NCI-H2081 treated with DMSO at 0.1 percent for 48 hours (cell line): ENCODE measurements around the gene ZBTB9.

Experiments used
- DNase-seq: peaks from one replicate; lab custom pipeline; 2025; lab: John Stamatoyannopoulos, UW

ZBTB9 gene

DNA sequence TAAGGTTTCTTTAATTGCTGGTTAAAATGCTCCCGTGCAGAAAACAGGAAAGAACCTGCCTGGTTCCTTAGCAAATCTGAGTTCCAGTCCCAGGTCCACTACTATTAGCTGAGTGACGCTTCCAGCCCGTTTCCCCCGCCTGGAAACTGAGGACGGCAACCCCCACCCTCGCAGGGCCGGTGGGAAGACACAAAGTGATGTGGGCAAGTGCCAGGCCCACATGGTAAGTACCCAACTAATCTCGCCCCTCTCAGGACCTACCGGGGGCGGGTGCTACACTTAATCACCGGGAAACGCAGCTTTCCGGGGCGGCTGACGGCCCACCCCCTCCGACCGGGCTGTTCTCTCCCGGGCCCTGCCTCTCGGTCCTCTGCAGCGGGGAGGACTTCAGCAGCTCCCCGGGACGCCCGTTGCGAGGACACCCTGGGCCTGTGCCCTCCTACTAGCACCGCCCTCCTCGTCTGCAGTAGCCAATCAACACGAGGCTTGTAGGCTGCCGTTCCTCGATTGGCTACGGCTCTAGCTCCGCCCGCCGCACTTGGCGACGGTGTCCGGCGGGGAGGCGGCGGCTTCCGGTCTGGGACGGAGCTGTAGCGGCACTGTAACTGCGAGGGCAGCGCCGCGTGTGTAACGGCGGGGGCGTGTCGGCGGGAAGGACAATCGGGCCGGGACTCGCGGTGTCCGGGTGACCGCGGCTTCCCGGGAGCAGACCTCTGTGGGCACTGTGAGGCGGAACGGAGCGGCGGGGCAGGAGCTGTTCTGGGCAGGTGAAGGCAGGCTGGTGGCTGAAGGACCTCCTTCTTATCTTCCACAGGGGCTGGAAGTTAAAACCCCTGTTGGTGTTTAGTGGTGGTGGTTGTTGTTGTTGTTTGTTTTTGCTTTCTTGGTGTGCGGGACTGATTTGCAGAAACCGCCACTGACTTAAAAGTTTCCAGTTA is at the start of gene ZBTB9:
Gene ZBTB9 (plus strand): TSS at position 568 of the 938 bp plus-strand sequence. CDS start 525 bp downstream, outside the sequence.
- peak; percentile 80 for DNase-seq

- DNase-seq, result no peak
Observed at GRCh38 chr6:33404884-33405283, 49.5 kb upstream of the ZBTB9 start.

DNA sequence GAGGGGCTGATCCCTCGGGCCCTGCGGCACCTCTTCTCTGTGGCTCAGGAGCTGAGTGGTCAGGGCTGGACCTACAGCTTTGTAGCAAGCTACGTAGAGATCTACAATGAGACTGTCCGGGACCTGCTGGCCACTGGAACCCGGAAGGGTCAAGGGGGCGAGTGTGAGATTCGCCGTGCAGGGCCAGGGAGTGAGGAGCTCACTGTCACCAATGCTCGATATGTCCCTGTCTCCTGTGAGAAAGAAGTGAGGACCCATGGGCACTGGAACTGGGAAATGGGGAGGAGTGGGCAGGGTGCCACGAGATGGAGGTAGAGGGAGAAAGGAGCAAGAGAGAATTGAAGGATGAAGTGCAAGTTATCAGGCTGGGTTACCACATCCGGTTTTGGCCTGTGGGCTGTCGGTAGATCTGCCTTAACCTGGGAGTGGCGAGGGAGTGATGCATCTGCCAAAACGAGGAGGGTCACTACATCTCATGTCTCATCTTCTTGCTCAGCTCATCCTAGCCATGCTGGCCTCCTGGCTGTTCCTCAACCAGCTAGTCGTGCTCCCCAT is 48.9 kb upstream of the ZBTB9 start:
- no peak for DNase-seq

- no peak for DNase-seq
Observed at GRCh38 chr6:33406126-33406525, 48.2 kb upstream of the ZBTB9 start.

DNA sequence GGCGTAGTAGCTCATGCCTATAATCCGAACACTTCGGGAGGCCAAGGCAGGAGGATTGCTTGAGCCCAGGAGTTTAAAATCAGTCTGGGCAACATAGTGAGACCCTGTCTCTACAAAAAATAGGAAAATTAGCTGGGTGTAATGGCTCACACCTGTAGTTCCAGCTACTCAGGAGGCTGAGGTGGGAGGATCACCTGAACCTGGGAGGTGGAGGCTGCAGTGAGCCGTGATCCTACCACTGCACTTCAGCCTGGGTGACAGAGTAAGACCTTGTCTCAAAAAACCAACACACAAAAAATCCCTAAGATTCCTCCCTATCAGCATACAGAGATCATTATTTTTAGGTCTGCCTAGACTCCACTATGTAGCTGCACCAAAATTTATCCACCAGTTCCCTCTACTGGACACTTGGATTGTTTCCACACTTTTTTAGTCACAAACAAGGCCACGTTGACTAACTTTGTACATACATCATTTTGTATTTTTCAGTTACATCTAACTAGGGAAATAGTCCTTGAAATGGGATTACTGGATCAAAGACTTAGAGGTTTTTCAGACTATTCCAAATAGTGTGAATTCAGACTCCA is 47.2 kb upstream of the ZBTB9 start:
- no peak for DNase-seq

DNA sequence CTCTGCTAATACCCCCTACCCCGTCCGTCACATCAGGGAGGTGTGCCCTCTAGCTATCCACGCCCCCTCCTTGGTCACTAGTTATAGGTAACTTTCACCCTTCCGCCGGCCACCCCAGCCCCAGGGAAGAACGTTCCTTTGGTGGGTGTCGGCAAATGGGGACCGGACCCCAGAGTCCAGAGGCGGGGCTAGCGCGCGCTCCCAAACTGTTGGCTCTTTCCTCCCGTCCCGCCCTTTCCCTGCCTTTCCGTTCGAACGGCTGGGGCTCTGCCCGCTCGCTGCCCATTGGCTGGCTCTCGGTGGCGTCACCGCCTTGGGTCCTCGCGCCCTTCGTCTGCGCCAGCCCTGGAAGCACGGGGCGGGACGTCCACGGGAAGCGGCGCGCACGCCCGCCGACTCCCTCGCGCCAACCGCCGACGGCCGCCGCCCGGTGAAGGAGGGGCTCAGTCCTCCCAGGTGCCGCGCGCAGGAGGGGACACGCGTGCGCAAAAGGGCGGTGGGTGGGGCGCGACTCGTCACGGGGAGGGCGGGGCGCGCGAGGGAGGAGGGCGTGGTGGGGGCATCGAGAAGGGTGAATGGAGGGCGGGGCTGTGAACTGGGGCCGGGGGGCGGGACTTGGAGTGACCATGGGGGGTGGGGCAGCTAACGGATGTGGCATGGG is 44.2 kb upstream of the ZBTB9 start:
- peak; percentile 83 for DNase-seq

- DNase-seq, result no peak
Observed at GRCh38 chr6:33410711-33411631, 43.4 kb upstream of the ZBTB9 start, which contains the start of gene PHF1. PHF1 (plus strand) TSS chr6:33411014; CDS start chr6:33412264, 1,250 bp downstream.

GRCh38 chr6:33411632-33412005 is 42.8 kb upstream of the ZBTB9 start:
- DNase-seq, result no peak

GRCh38 chr6:33412140-33413009 is 42.0 kb upstream of the ZBTB9 start:
- no peak for DNase-seq

DNA sequence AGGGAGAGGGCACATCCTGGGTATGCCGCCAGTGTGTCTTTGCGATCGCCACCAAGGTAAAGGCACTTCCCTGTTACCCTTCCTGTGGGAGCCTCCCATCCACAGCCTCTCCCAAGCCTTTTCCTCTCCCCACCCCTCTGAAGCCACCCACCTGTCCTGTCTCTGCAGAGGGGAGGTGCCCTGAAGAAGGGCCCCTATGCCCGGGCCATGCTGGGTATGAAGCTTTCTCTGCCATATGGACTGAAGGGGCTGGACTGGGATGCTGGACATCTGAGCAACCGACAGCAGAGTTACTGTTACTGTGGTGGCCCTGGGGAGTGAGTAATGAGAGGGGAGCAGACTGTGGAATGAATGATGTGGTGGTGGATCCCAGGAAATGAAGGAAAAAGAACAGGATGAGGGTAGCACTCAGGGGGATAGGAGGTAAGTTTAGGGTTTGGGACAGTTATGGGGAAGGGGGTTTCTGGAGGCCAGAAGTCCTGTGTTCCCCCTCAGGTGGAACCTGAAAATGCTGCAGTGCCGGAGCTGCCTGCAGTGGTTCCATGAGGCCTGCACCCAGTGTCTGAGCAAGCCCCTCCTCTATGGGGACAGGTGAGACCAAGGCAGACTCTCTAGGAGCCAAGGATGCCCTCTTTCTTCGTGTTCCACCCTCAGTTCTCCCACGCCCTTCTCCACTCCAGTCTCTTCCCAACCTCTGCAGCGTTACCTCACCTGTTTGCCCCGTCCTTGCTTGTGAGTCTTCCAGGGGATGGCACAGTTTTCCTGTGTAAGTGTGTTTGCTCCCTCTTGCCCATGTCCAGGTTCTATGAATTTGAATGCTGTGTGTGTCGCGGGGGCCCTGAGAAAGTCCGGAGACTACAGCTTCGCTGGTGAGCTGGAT is 40.9 kb upstream of the ZBTB9 start:
- DNase-seq, result no peak

- DNase-seq, result no peak
Observed at GRCh38 chr6:33414592-33415271, 39.6 kb upstream of the ZBTB9 start.

GRCh38 chr6:33415831-33416230 is 38.5 kb upstream of the ZBTB9 start:
- no peak for DNase-seq

DNA sequence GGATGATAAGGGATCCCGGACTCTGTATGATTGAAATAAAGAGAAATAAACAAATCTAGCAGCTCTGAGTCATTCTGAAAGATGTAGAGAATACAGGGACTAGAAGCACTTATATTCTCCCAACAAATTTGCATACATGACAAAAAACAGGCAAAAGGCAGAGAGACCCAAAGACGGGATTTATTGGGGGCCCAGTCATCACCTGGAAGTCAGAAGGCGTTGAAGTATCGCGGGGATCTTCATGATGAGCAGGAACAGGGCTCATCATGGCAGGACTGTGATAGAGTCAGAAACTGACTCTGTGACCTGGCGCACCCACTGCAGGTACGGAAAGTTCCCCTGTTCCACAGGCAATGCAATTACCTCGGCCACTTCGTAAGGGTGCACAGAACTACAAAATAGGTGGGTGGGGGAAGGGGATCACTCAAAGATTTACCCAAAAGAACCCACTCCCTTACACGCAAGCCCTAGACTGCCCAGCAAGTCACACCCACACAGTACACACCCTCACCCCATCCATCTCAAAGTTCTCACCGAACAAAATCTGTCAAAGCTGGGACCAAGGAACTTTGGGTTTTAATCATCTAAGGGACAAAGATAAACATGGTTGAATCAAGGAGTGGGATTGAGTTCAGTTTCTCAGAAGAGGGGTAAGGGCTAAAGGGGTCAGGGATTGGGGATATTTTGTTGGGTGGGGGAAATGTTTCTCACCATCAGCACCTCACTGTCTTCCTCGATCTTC is 37.8 kb upstream of the ZBTB9 start:
- DNase-seq, result no peak

- no peak for DNase-seq
Observed at GRCh38 chr6:33417128-33417902, 37.1 kb upstream of the ZBTB9 start.

DNA sequence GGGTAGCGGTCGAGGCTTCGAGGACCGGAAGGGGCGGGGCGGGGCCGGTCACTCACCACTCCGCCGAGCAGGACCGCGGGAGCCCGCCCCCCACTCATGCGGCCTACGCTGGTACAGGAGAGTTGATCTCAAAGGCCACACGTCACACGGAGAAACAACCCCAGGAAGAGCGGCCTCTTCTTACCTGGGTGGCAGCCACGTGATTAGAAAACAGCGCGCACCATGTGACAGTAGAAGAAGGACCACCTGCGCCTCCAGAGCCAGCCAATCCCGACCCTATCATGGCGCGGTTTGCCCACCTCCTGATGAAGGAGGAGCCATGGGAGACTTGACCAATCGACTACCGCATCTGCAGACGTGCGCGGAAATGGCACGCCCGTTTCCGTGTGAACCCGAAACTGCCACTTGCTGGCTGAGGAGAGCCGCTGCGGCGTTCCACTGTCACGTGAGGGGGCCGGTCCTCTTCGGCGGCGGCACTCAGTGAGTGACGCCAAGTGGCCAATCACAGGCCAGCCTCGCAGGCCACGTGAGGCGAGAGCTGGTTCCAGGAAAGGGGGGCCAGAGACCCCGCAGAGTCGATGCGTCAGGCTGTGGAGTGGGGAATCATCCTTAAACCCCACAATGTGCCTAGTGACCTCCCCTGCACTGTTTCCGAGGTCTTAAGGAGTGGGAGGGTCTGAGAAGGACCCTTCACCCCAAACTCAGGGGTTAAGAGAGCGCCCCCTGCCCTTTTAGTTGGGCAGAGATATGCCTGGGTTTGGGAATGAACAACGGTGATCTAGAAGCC is 36.3 kb upstream of the ZBTB9 start, which contains the start of gene CUTA:
Gene CUTA (minus strand): TSS at position 205 of the 787 bp plus-strand sequence. CDS start 107 bp downstream, at position 98.
- peak; percentile 97 for DNase-seq

GRCh38 chr6:33418690-33419291 is 35.6 kb upstream of the ZBTB9 start:
- no peak for DNase-seq
